LNCaP clone FGC (cell line): ENCODE measurements around the gene PHF19.

Experiments used
- DNase-seq: peaks from one replicate; pipeline ENCODE4 v3.0.0-alpha.2; 2011; ENCODE audit warnings: low read depth
- H3K4me3 ChIP-seq: 2 replicates; pipeline ENCODE4 v1.5.1; 2011; ENCODE audit warnings: mild to moderate bottlenecking, low read depth, low read length, control low read depth
- TF ChIP-seq, protein P1 (sequence below): IDR thresholded peaks from 2 replicates; pipeline ENCODE4 v1.5.1; 2012; ENCODE audit warnings: mild to moderate bottlenecking; ENCODE audit not compliant: control insufficient read depth, insufficient read depth; ENCODE audit errors: extremely low read depth

PHF19 gene

DNA sequence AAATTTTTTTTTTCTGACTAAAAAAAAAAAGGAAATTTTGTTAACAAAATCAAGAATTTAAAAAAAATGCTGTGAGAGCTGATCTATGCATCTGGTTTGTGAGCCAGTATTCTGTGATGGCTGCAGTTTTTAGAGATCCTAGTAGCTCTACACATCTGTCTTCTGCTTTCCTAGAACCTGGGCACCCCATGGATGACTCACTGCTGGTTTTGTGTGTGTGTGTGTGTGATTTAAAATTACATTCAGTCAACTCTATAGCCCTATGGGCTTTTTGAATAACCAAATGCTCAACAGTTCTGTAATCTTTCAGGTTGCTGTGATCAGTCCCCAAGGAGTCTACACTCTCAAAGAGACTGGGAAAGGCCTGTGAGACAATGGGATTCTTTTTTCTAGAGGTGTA, 31.7 kb downstream of the PHF19 start:
- TF ChIP-seq, protein P1, sequence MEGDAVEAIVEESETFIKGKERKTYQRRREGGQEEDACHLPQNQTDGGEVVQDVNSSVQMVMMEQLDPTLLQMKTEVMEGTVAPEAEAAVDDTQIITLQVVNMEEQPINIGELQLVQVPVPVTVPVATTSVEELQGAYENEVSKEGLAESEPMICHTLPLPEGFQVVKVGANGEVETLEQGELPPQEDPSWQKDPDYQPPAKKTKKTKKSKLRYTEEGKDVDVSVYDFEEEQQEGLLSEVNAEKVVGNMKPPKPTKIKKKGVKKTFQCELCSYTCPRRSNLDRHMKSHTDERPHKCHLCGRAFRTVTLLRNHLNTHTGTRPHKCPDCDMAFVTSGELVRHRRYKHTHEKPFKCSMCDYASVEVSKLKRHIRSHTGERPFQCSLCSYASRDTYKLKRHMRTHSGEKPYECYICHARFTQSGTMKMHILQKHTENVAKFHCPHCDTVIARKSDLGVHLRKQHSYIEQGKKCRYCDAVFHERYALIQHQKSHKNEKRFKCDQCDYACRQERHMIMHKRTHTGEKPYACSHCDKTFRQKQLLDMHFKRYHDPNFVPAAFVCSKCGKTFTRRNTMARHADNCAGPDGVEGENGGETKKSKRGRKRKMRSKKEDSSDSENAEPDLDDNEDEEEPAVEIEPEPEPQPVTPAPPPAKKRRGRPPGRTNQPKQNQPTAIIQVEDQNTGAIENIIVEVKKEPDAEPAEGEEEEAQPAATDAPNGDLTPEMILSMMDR: no peak
- DNase-seq: no peak
- no peak overlapping the region for H3K4me3 ChIP-seq

DNA sequence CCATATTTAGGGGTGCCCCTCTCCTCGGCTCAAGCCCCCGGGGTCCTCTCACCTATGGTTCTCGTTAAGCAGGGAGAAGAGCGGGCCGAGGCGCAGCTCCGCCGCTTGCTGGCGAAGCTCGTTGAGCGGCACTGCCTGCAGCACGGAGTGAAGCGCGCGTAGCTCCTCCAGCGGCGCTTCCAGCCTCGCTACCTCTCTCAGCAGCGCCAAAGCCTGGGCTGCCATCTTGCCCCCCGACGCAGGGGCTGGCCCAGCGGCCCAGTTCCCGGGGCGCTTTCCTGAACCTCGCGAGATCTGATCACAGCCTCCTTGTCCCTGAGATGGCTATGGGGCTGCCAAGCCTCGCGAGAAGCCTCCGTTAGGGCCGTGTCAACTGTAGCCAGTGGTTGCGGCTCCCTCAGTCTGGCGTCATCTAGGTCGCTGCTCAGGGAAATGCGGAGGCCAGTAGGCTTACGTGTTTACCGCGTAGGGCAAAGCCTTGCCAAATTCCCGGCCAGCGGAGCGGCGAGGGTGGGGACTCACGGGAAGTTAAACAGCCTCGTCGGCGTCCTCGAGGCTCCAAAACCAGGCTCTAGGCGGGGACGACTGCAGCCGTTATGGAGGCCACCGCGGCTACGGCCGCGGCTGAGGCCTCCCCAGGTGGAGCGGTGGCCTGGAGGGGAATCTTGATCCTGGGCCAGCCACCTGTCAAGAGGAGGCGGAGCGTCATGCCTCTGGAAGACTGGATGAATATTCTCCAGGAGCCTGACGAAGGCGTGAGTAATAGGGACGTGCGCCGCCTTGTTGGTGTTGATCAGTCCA, 34.1 kb downstream of the PHF19 start, which contains the start of gene PSMD5:
TSS of gene PSMD5 (minus strand) at position 238 of the 801 bp plus-strand sequence. CDS start at position 225, 13 bp downstream.
- TF ChIP-seq, protein P1: no peak
- peak; percentile 92 for DNase-seq
- peak within 1 kb of the TSS; percentile 61 for H3K4me3 ChIP-seq

DNA sequence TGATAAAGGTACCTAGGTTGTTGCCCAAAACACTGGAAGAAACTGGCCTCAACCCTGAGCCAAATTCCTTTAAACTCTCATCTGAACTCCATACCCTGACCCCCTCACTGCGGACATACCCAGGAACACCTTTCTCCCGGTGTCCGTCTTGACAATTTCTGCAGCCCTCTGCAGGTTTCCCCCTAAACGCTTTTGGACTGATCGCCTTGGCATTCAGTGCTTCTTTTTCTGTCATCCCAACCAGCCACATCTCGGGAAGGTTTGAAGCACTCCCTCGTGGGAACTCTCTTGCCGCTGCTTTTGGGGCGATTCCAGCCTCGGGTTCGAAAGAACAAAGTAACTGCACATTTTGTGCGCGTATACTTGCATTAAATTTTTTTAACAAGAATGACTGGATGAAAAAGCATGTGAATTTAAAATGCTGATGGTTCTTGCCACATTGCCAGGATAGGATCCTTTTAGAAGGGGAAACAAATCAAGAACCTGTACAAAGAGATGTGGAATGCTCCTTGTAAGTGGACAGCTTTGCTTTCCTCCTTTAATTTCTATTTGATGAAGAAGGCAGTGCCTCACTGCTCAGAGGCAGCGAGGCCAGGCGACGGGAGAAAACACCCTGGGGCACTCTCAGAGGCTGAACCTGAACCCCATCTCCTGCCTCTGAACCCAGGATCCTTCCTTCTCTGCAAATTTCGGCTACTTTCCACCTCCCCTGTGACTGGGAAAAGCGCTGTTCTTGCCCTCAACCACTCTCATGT, 34.9 kb downstream of the PHF19 start:
- TF ChIP-seq, protein P1: no peak
- peak overlapping the region; percentile 61 for H3K4me3 ChIP-seq
- no peak for DNase-seq

DNA sequence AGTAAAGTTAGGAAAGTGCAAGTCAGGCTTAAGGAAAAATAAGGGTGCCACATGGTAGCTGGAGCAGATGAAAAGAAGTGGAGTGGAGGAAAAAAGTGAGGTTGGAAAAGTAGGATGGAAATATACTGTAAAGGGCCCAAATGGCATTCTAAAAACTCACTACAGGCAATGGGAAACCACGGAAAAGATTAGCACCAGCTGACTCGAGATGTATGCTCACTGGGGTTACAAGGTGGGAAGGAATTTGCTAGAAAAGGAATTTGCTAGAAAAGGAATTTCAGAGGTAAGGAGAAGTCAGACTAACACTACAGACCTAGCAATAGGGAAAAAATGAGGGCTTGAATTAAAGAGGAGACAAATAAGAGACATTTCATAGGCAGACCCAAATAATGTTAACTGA, 37.8 kb downstream of the PHF19 start:
- H3K4me3 ChIP-seq: no peak overlapping the region
- TF ChIP-seq, protein P1: no peak
- no peak for DNase-seq

DNA sequence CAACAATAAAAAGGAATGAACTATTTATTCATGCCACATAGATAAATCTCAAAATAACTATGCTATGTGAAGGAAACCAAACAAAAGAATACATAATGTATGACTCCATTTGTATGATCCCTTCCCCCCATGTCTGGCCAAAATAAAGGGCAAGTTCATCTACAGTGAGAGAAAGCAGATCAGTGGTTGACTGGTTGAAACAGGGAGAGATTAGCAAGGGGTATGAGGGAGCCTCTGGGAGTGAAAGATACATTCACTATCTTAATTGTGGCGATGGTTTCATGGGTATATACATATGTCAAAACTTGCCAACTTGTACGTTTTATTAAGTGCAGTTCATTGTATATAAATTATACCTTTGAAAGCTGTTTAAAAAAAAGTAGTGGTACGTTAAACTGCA, 39.1 kb downstream of the PHF19 start:
- TF ChIP-seq, protein P1: no peak
- H3K4me3 ChIP-seq: no peak overlapping the region
- no peak for DNase-seq

DNA sequence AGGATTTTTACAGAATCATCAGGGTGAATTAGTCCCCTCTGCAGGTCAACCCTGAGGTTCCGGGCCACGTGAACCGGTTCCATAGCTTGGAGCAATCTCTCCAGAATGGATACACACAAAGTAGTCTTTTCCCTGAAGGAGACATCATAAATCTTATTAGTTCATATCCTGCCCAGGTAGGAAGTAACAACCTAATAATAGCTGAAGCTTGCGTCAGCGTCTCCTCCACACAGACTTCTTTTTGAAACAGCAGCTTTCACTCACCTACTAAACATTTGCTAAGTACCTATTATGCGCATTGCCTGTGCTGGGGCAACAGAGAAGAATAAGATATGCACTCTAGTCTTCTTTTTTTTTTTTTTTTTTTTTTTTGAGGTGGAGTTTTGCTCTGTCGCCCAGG, 43.7 kb downstream of the PHF19 start:
- no peak overlapping the region for H3K4me3 ChIP-seq
- TF ChIP-seq, protein P1: no peak
- DNase-seq: no peak
